HepG2 (cell line): Measurements from ENCODE around the gene CHN1.

Source experiments
- CTCF ChIP-seq: sonication (generic); formaldehyde crosslinking; IDR thresholded peaks from 2 replicates; pipeline ENCODE4 v1.5.0; 2020; ENCODE audit warnings: mild to moderate bottlenecking, missing genetic modification reagents, moderate library complexity
- MTERF4 ChIP-seq: sonication (generic); formaldehyde crosslinking; IDR thresholded peaks from 2 replicates; pipeline ENCODE4 v1.8.0; 2023; ENCODE audit warnings: mild to moderate bottlenecking, missing genetic modification reagents
- POLR2A ChIP-seq, 2 experiments: IDR thresholded peaks; 2 replicates each; pipeline ENCODE4 v1.6.1; 2011; ENCODE audit warnings: low read depth in 2 of 2, low read length in 2 of 2, mild to moderate bottlenecking in 1 of 2, moderate library complexity in 1 of 2; ENCODE audit not compliant: insufficient read depth in 1 of 2
- WIZ ChIP-seq: sonication (generic); formaldehyde crosslinking; IDR thresholded peaks from 2 replicates; pipeline ENCODE4 v1.5.1; 2020; ENCODE audit warnings: mild to moderate bottlenecking, missing genetic modification reagents
- ZNF639 ChIP-seq: conservative IDR thresholded peaks from 2 replicates; pipeline ENCODE4 v1.6.1; 2018; ENCODE audit warnings: missing genetic modification reagents
- ZNF646 ChIP-seq: sonication (generic); formaldehyde crosslinking; IDR thresholded peaks from 2 replicates; pipeline ENCODE4 v1.9.0; 2021; ENCODE audit warnings: mild to moderate bottlenecking, missing genetic modification reagents
- ZNF652 ChIP-seq: IDR thresholded peaks from 2 replicates; pipeline ENCODE4 v1.6.1; 2016; ENCODE audit warnings: low read depth, borderline replicate concordance

- TF ChIP-seq CTCF (CRISPR knock-in tag): no peak
- no peak for TF ChIP-seq ZNF652 (CRISPR knock-in tag)
- TF ChIP-seq ZNF646: no peak
- TF ChIP-seq ZNF639: no peak
- no peak for TF ChIP-seq MTERF4 (CRISPR knock-in tag)
- TF ChIP-seq WIZ (CRISPR knock-in tag): no peak
- no peak for TF ChIP-seq POLR2A (IDR thresholded peaks at IDR 0.05; ENCODE audit: insufficient read depth in 1 of 2, low read depth in 2 of 2, low read length in 2 of 2)
Observed at GRCh38 chr2:174776675-174777074, 228.5 kb downstream of the CHN1 start.
